Transverse colon (tissue), 3 donors: ENCODE measurements around the gene RLF.

Experiments
- POLR2A ChIP-seq: fragments of 450-650 bp; IDR thresholded peaks from one replicate; pipeline ENCODE4 v1.6.1; 2016; ENCODE audit warnings: antibody characterized with exemption, mild to moderate bottlenecking, moderate library complexity
- TF ChIP-seq, protein P1 (sequence below), 5 experiments: fragments of 200-600 bp in 3 of 5; fragments of 450-650 bp in 2 of 5; sonication (generic) in 3 of 5; IDR thresholded peaks; 1 replicate in 2 of 5; 2 replicates in 3 of 5; pipeline ENCODE4 v1.5.1; 2016 to 2017; ENCODE audit warnings: antibody characterized with exemption in 5 of 5, inconsistent platforms in 3 of 5, mild to moderate bottlenecking in 2 of 5, moderate library complexity in 1 of 5

DNA sequence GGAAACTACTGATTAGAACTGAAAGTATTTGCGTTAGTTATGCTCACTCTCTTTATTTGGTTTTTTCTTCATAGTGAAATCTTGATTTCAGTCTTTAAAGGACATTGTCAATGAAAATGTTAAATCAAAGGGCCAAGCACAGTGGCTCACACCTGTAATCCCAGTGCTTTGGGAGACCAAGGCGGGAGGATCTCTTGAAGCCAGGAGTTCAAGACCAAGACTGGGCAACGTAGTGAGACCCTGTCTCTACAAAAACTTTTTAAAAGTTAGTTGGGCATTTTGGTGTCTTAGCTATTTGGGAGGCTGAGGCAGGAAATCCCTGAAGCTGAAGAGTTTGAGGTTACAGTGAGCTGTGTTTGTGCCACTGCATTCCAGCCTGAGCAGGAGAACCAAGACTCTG is 13.6 kb downstream of the RLF start:
- TF ChIP-seq, protein P1, sequence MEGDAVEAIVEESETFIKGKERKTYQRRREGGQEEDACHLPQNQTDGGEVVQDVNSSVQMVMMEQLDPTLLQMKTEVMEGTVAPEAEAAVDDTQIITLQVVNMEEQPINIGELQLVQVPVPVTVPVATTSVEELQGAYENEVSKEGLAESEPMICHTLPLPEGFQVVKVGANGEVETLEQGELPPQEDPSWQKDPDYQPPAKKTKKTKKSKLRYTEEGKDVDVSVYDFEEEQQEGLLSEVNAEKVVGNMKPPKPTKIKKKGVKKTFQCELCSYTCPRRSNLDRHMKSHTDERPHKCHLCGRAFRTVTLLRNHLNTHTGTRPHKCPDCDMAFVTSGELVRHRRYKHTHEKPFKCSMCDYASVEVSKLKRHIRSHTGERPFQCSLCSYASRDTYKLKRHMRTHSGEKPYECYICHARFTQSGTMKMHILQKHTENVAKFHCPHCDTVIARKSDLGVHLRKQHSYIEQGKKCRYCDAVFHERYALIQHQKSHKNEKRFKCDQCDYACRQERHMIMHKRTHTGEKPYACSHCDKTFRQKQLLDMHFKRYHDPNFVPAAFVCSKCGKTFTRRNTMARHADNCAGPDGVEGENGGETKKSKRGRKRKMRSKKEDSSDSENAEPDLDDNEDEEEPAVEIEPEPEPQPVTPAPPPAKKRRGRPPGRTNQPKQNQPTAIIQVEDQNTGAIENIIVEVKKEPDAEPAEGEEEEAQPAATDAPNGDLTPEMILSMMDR (IDR thresholded peaks at IDR 0.05): no peak
- TF ChIP-seq POLR2A: no peak
